Lower leg skin (tissue), 3 donors: Measurements from ENCODE around the gene PNLDC1.
"Not testable (repeated sequence)": the region's sequence is repeated elsewhere in the genome, so short reads cannot be mapped to it uniquely, and the experiment has no call there.

Experiments used
- CTCF ChIP-seq, 3 donors: fragments of 450-650 bp; IDR thresholded peaks; one replicate each; pipeline ENCODE4 v1.5.1; 2016; ENCODE audit warnings: antibody characterized with exemption in 3 of 3, mild to moderate bottlenecking in 3 of 3, moderate library complexity in 2 of 3
- POLR2A ChIP-seq, 2 donors: fragments of 450-650 bp; IDR thresholded peaks; one replicate each; pipeline ENCODE4 v1.6.1; 2016 to 2017; ENCODE audit warnings: antibody characterized with exemption in 2 of 2, mild to moderate bottlenecking in 1 of 2, moderate library complexity in 1 of 2

GRCh38 chr6:159849851-159850250 is 49.8 kb downstream of the PNLDC1 start:
- not testable (repeated sequence) for TF ChIP-seq CTCF, POLR2A (IDR thresholded peaks at IDR 0.05)
